SU-DHL-6 (cell line): ENCODE measurements around the gene ANHX.

Experiments
- H2AFZ ChIP-seq: fragments of 200-600 bp; sonication (generic); 2 replicates; pipeline ENCODE4 v1.6.1; 2014; ENCODE audit warnings: low read depth, mild to moderate bottlenecking, moderate library complexity, mixed read lengths, antibody characterized with exemption, low read length; ENCODE audit not compliant: severe bottlenecking
- H3F3A ChIP-seq: fragments of 200-600 bp; shearing (Covaris generic); 2 replicates; pipeline ENCODE4 v1.6.0; 2016; ENCODE audit warnings: antibody characterized with exemption, mild to moderate bottlenecking; ENCODE audit not compliant: insufficient read depth
- H3K27ac ChIP-seq: fragments of 200-600 bp; sonication (generic); 2 replicates; pipeline ENCODE4 v1.5.1; 2016; ENCODE audit warnings: low read depth, mild to moderate bottlenecking, low read length, moderate library complexity, mixed read lengths
- H3K27me3 ChIP-seq: fragments of 200-600 bp; sonication (generic), shearing (Covaris generic); 2 replicates; pipeline ENCODE4 v1.6.0; 2014; ENCODE audit warnings: mild to moderate bottlenecking, low read length
- H3K36me3 ChIP-seq: fragments of 200-600 bp; sonication (generic); 2 replicates; pipeline ENCODE4 v1.6.1; 2014; ENCODE audit warnings: mild to moderate bottlenecking, low read length, mixed read lengths
- H3K4me2 ChIP-seq: fragments of 300-600, 200-600 bp; shearing (Covaris generic), sonication (generic); 2 replicates; pipeline ENCODE4 v1.6.0; 2014; ENCODE audit warnings: low read length, low read depth, mild to moderate bottlenecking; ENCODE audit not compliant: poor library complexity, severe bottlenecking
- H3K4me3 ChIP-seq: fragments of 200-600 bp; sonication (generic); 2 replicates; pipeline ENCODE4 v1.5.1; 2014; ENCODE audit warnings: antibody characterized with exemption, low read length, mild to moderate bottlenecking, mixed read lengths; ENCODE audit not compliant: insufficient read depth, poor library complexity, severe bottlenecking
- H3K79me2 ChIP-seq: fragments of 200-600 bp; sonication (generic); 2 replicates; pipeline ENCODE4 v1.6.1; 2014; ENCODE audit warnings: mild to moderate bottlenecking, low read length, moderate library complexity; ENCODE audit not compliant: insufficient read depth
- H3K9ac ChIP-seq: fragments of 200-600 bp; sonication (generic); 2 replicates; pipeline ENCODE4 v1.7.0; 2014; ENCODE audit warnings: mild to moderate bottlenecking, low read length
- H3K9me2 ChIP-seq: fragments of 200-600 bp; sonication (generic); replicated peaks from 2 replicates; pipeline ENCODE4 v1.6.1; 2014; ENCODE audit warnings: low read length; ENCODE audit not compliant: insufficient read depth
- H3K9me3 ChIP-seq: fragments of 200-600 bp; sonication (generic); 2 replicates; pipeline ENCODE4 v1.6.1; 2014; ENCODE audit warnings: low read length, mixed read lengths; ENCODE audit not compliant: insufficient read depth
- H4K20me1 ChIP-seq: fragments of 200-600 bp; sonication (generic); 2 replicates; pipeline ENCODE4 v1.6.1; 2014; ENCODE audit warnings: low read depth, mild to moderate bottlenecking, antibody characterized with exemption, low read length, moderate library complexity, mixed read lengths
- CTCF ChIP-seq: fragments of 200-600 bp; sonication (generic); IDR thresholded peaks from one replicate; pipeline ENCODE4 v1.5.1; 2017; ENCODE audit warnings: antibody characterized with exemption, mild to moderate bottlenecking, low read length, moderate library complexity; ENCODE audit not compliant: insufficient read depth, poor library complexity, severe bottlenecking
- EZH2phosphoT487 ChIP-seq: fragments of 200-600 bp; sonication (generic), shearing (Covaris generic); conservative IDR thresholded peaks from 2 replicates; pipeline ENCODE4 v1.6.1; 2018; ENCODE audit warnings: mild to moderate bottlenecking, antibody characterized with exemption, low read length, moderate library complexity, mixed read lengths

Gene ANHX

GRCh38 chr12:133231001-133231400 is 4.7 kb downstream of the ANHX start:
- H4K20me1 ChIP-seq: no peaks in the 10 kb centered on the region
- no peak overlapping the region for H3K4me2 ChIP-seq
- TF ChIP-seq CTCF (no peak), EZH2phosphoT487 (no peak)
- no peaks in the 10 kb centered on the region for H3K79me2 ChIP-seq
- H3K4me3 ChIP-seq: no peak overlapping the region
- H2AFZ ChIP-seq: no peak overlapping the region
- H3K9me2 ChIP-seq: no peaks in the 10 kb centered on the region
- no peak overlapping the region for H3K9ac ChIP-seq
- H3K27ac ChIP-seq: no peak overlapping the region
- H3F3A ChIP-seq: no peaks in the 10 kb centered on the region
- H3K27me3 ChIP-seq: no peaks in the 10 kb centered on the region
- peaks cover 9% of the 10 kb centered on the region; the same call in 1 of the 2 replicates for H3K9me3 ChIP-seq
- no peaks in the 10 kb centered on the region for H3K36me3 ChIP-seq

GRCh38 chr12:133227281-133227852 is 8.3 kb downstream of the ANHX start:
- Histone ChIP-seq H4K20me1 (no peaks in the 10 kb centered on the region), H3K27ac (no peak overlapping the region), H3K9ac (no peak overlapping the region), H3K79me2 (no peaks in the 10 kb centered on the region), H3K4me3 (no peak overlapping the region), H2AFZ (no peak overlapping the region), H3K9me2 (no peaks in the 10 kb centered on the region), H3F3A (no peaks in the 10 kb centered on the region), H3K4me2 (no peak overlapping the region), H3K36me3 (no peaks in the 10 kb centered on the region), H3K27me3 (no peaks in the 10 kb centered on the region), H3K9me3 (peaks cover 5% of the 10 kb centered on the region; the same call in 1 of the 2 replicates)
- TF ChIP-seq CTCF (no peak), EZH2phosphoT487 (no peak)

- no peak overlapping the region for H3K4me2 ChIP-seq
- no peaks in the 10 kb centered on the region for H4K20me1 ChIP-seq
- H3K36me3 ChIP-seq: no peaks in the 10 kb centered on the region
- no peaks in the 10 kb centered on the region for H3F3A ChIP-seq
- no peaks in the 10 kb centered on the region for H3K9me2 ChIP-seq
- H3K27me3 ChIP-seq: no peaks in the 10 kb centered on the region
- no peak overlapping the region for H3K4me3 ChIP-seq
- no peaks in the 10 kb centered on the region for H3K79me2 ChIP-seq
- H3K27ac ChIP-seq: no peak overlapping the region
- peaks cover 12% of the 10 kb centered on the region; the same call in 1 of the 2 replicates for H3K9me3 ChIP-seq
- H3K9ac ChIP-seq: no peak overlapping the region
- TF ChIP-seq CTCF: no peak
- no peak for TF ChIP-seq EZH2phosphoT487
- no peak overlapping the region for H2AFZ ChIP-seq
Measured at GRCh38 chr12:133226690-133227089, 9.0 kb downstream of the ANHX start.
